ENCODE results near the gene DFFB. TPM values are rescaled to one million over a fixed set of nuclear protein-coding genes. Genes with fewer than 3 reads are reported as not detected.
"Not testable (repeated sequence)": the region's sequence is repeated elsewhere in the genome, so short reads cannot be mapped to it uniquely, and the experiment has no call there.

DFFB gene
- total RNA-seq, 1 donor from 2014 or later, result 15.8 TPM

GRCh38 chr1:3912809-3913685 lies 55.8 kb downstream of the DFFB start:
- H3K27ac Mint-ChIP-seq, result no peak overlapping the region
- no peaks in the 10 kb centered on the region for H3K27me3 Mint-ChIP-seq (ENCODE audit: insufficient read depth)
- H3K9me3 Mint-ChIP-seq, result no peaks in the 10 kb centered on the region
- H3K36me3 Mint-ChIP-seq (ENCODE audit: low read depth), result no peaks in the 10 kb centered on the region
- H3K4me3 Mint-ChIP-seq, result no peak overlapping the region
- intact Hi-C loops (cut with micrococcal nuclease), result no loop called here
- no peaks in the 10 kb centered on the region for H3K4me1 Mint-ChIP-seq (ENCODE audit: low read depth)
- no peak for DNase-seq (ENCODE audit: low spot score)

- Mint-ChIP-seq H3K27me3 (ENCODE audit: insufficient read depth) (no peaks in the 10 kb centered on the region), H3K4me3 (no peak overlapping the region), H3K27ac (no peak overlapping the region), H3K9me3 (no peaks in the 10 kb centered on the region), H3K36me3 (ENCODE audit: low read depth) (no peaks in the 10 kb centered on the region), H3K4me1 (ENCODE audit: low read depth) (no peaks in the 10 kb centered on the region)
- DNase-seq (ENCODE audit: low spot score), result no peak
- intact Hi-C loops (cut with micrococcal nuclease), result no loop called here
These were observed 57.1 kb downstream of the DFFB start for GRCh38 chr1:3914331-3914851.

GRCh38 chr1:3914911-3915310 lies 57.6 kb downstream of the DFFB start:
- intact Hi-C loops (cut with micrococcal nuclease), result no loop called here
- DNase-seq (ENCODE audit: low spot score), result no peak
- H3K9me3 Mint-ChIP-seq, result no peaks in the 10 kb centered on the region
- no peaks in the 10 kb centered on the region for H3K27me3 Mint-ChIP-seq (ENCODE audit: insufficient read depth)
- H3K4me1 Mint-ChIP-seq (ENCODE audit: low read depth), result no peaks in the 10 kb centered on the region
- H3K4me3 Mint-ChIP-seq, result no peak overlapping the region
- H3K27ac Mint-ChIP-seq, result no peak overlapping the region
- no peaks in the 10 kb centered on the region for H3K36me3 Mint-ChIP-seq (ENCODE audit: low read depth)

- DNase-seq (ENCODE audit: low spot score), result no peak
- H3K9me3 Mint-ChIP-seq, result no peaks in the 10 kb centered on the region
These were observed 58.4 kb downstream of the DFFB start for GRCh38 chr1:3915551-3916121.

DNA sequence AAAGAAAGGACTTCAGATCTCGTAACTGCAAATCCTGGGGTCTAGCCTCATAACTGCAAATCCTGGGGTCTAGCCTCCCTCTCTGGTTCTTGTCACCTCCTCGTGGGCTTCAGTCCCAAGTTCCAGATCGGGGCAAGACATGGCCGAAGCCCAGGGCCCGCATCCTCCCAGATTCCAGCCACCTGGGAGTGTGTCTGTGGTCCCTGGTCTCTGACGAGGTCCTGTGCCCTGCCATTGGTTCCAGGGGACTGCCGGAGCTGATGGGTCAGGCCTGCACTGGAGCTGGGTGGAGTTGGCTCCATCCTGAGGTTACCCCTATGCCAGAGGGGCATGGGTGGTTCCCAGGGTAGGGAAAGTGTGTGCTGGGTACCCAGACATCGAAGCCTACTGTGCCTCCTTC lies 60.5 kb downstream of the DFFB start:
- Mint-ChIP-seq H3K4me3 (no peak overlapping the region), H3K4me1 (ENCODE audit: low read depth) (no peaks in the 10 kb centered on the region), H3K27me3 (ENCODE audit: insufficient read depth) (peaks cover 2% of the 10 kb centered on the region), H3K27ac (no peak overlapping the region), H3K9me3 (no peaks in the 10 kb centered on the region), H3K36me3 (ENCODE audit: low read depth) (no peaks in the 10 kb centered on the region)
- no peak for DNase-seq (ENCODE audit: low spot score)
- intact Hi-C loops (cut with micrococcal nuclease), result no loop called here

More at GRCh38 chr1:3915551-3916121, 58.4 kb downstream of the DFFB start:
- no peak overlapping the region for H3K4me3 Mint-ChIP-seq
- H3K4me1 Mint-ChIP-seq (ENCODE audit: low read depth), result no peaks in the 10 kb centered on the region
- no peaks in the 10 kb centered on the region for H3K36me3 Mint-ChIP-seq (ENCODE audit: low read depth)
- H3K27ac Mint-ChIP-seq, result no peak overlapping the region
- intact Hi-C loops (cut with micrococcal nuclease), result no loop called here
- H3K27me3 Mint-ChIP-seq (ENCODE audit: insufficient read depth), result peaks cover 2% of the 10 kb centered on the region

DNA sequence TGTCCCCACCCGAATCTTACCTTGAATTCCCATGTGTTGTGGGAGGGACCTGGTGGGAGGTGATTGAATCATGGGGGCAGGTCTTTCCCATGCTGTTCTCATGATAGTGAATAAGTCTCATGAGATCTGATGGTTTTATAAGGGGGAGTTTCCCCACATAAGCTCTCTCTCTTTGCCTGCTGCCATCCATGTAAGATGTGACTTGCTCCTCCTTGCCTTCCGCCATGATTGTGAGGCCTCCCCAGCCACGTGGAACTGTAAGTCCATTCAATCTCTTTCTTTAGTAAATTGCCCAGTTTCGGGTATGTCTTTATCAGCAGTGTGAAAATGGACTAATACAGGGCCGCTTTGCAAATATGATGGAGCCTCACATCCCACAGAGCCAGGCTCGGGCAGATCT lies 61.1 kb downstream of the DFFB start:
- H3K4me3 Mint-ChIP-seq; H3K27me3 Mint-ChIP-seq (ENCODE audit: insufficient read depth); H3K4me1 Mint-ChIP-seq (ENCODE audit: low read depth); intact Hi-C loops (cut with micrococcal nuclease); H3K27ac Mint-ChIP-seq; H3K9me3 Mint-ChIP-seq; H3K36me3 Mint-ChIP-seq (ENCODE audit: low read depth); DNase-seq (ENCODE audit: low spot score): not testable (repeated sequence)

DNA sequence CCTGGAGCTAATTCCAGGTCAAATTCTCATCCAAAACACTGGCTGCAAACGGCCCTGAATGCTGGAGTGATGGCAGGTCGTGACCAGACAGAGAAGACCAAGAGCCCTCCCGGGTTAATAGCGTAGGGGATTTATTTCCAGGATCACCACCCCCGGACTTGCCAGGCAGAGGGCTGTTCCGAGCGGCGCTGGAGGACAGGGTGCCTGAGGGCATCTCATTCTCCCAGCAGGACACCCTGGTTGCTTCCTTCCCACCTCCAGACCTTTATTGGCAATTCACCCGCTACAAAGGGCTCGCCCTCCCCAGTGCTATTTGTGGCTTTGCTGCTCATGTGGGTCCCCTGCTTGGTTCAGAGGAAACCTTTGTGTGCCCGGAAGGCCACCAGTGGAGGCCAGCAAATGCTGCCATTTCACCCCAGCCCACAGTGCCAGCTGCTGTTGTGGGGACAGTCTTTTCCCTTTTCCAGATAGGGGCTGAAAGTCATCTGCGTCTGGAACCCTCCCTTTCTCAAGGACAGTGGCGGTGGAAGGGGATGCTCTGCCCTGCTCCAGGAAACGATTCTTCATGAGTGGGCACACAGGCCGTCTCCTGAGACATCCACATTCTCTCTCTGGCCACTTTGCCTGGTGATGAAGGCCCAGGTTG lies 61.8 kb downstream of the DFFB start:
- Mint-ChIP-seq H3K36me3 (ENCODE audit: low read depth) (no peaks in the 10 kb centered on the region), H3K4me3 (no peak overlapping the region), H3K27me3 (ENCODE audit: insufficient read depth) (peaks cover 2% of the 10 kb centered on the region), H3K27ac (no peak overlapping the region), H3K4me1 (ENCODE audit: low read depth) (no peaks in the 10 kb centered on the region), H3K9me3 (no peaks in the 10 kb centered on the region)
- DNase-seq (ENCODE audit: low spot score), result no peak
- intact Hi-C loops (cut with micrococcal nuclease), result no loop called here

DNA sequence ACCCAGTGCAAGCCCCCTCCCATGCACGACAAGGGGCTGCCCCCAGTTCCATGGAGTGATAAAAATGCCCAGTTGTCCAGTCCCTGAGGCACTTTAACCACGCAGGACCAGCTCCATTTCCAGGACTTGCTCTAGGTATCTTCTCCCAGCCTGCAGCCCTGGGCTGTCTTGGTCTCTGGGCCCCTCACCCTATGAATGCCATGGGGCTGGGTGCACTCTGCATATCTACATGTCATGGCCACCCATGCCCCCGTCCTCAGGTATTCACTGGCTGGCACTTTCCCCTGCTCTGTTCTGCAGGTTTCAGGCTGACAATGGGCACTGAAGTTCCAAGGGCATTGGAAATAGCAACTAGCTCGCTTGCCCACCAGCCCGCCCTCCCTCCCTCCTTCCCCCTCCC lies 62.4 kb downstream of the DFFB start:
- Mint-ChIP-seq H3K27me3 (ENCODE audit: insufficient read depth) (peaks cover 2% of the 10 kb centered on the region), H3K36me3 (ENCODE audit: low read depth) (no peaks in the 10 kb centered on the region), H3K4me1 (ENCODE audit: low read depth) (no peaks in the 10 kb centered on the region), H3K9me3 (no peaks in the 10 kb centered on the region), H3K4me3 (no peak overlapping the region), H3K27ac (no peak overlapping the region)
- DNase-seq (ENCODE audit: low spot score), result no peak
- intact Hi-C loops (cut with micrococcal nuclease), result no loop called here

DNA sequence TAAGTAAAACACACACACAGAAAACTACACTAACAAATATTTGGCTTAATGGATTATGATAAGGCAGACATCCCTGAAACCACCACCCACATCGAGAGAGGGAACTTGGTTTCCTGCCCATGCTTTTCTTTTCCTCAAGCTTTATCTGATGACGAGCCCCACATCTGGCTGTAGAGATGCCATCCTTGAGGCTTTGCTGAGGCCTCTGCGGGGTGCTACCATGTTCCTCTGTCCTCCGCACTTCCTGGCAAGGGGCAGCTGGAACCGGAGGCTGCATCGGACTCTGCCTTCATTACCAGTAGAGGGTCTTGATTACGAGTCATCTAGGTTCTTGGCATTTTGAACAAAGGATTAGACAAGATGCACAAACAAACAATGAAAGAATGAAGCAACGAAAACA lies 64.5 kb downstream of the DFFB start:
- intact Hi-C loops (cut with micrococcal nuclease), result loop anchor here (2.0 kb wide), 1 partner anchor 21 kb away; the partner anchor contains the start of gene C1orf174
- Mint-ChIP-seq H3K9me3 (no peaks in the 10 kb centered on the region), H3K4me1 (ENCODE audit: low read depth) (no peaks in the 10 kb centered on the region), H3K36me3 (ENCODE audit: low read depth) (no peaks in the 10 kb centered on the region), H3K27ac (no peak overlapping the region), H3K27me3 (ENCODE audit: insufficient read depth) (peaks cover 2% of the 10 kb centered on the region), H3K4me3 (no peak overlapping the region)
- no peak for DNase-seq (ENCODE audit: low spot score)

DNA sequence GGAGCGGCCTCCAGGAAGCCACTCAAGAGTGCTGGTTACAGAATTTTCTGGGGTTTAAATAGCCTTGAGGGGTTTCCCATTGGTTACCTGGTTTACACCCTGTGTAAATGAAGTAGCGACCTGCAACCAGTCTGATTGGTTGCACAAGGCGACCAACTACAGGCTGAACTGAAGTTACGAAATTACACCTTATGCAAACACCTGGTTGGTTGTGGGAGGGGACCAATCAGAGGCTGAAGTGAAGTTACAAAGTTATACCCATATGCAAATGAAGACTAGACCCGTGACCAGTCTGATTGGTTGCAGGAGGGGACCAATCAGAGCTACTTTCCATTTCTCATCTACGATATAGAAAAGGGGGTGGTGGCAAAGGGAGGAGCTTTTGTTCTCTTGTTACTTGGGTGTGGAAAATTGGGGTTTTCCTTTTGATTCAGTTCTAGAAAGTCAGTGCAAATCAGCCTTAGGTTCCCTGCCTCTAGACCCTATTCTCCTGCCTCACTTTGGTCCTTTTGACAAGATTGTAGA lies 65.0 kb downstream of the DFFB start:
- H3K4me3 Mint-ChIP-seq, result no peak overlapping the region
- no peaks in the 10 kb centered on the region for H3K4me1 Mint-ChIP-seq (ENCODE audit: low read depth)
- DNase-seq (ENCODE audit: low spot score), result no peak
- no peak overlapping the region for H3K27ac Mint-ChIP-seq
- no peaks in the 10 kb centered on the region for H3K36me3 Mint-ChIP-seq (ENCODE audit: low read depth)
- no peaks in the 10 kb centered on the region for H3K9me3 Mint-ChIP-seq
- intact Hi-C loops (cut with micrococcal nuclease), result loop anchor here (2.0 kb wide), 1 partner anchor 21 kb away; the partner anchor contains the start of gene C1orf174
- H3K27me3 Mint-ChIP-seq (ENCODE audit: insufficient read depth), result peaks cover 2% of the 10 kb centered on the region

DNA sequence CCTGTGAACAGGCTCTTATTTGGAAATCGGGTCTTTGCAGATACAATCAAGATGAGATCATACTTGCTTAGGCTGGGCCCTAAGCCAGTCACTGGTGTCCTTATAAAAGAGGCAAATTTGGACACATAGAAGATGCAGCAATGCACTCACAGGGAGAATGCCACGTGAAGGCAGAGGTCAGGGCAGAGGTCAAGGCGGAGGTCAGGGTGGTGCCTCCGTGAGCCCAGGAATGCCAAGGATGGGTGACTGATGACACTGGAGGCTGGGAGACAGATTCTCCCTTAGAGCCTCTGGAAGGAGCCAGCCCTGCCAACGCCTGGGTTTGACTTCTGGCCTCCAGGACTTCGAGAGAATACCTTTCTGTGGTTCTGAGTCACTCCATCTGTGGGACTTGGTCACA lies 65.6 kb downstream of the DFFB start:
- no peaks in the 10 kb centered on the region for H3K36me3 Mint-ChIP-seq (ENCODE audit: low read depth)
- no peak overlapping the region for H3K4me3 Mint-ChIP-seq
- H3K27ac Mint-ChIP-seq, result no peak overlapping the region
- no peaks in the 10 kb centered on the region for H3K9me3 Mint-ChIP-seq
- intact Hi-C loops (cut with micrococcal nuclease), result loop anchor here (2.0 kb wide), 1 partner anchor 22 kb away; the partner anchor contains the start of gene C1orf174
- no peak for DNase-seq (ENCODE audit: low spot score)
- peaks cover 2% of the 10 kb centered on the region for H3K27me3 Mint-ChIP-seq (ENCODE audit: insufficient read depth)
- H3K4me1 Mint-ChIP-seq (ENCODE audit: low read depth), result no peaks in the 10 kb centered on the region

- no peaks in the 10 kb centered on the region for H3K9me3 Mint-ChIP-seq
- no peaks in the 10 kb centered on the region for H3K36me3 Mint-ChIP-seq (ENCODE audit: low read depth)
- peaks cover 2% of the 10 kb centered on the region for H3K27me3 Mint-ChIP-seq (ENCODE audit: insufficient read depth)
- H3K4me3 Mint-ChIP-seq, result no peak overlapping the region
- no peak overlapping the region for H3K27ac Mint-ChIP-seq
- no peaks in the 10 kb centered on the region for H3K4me1 Mint-ChIP-seq (ENCODE audit: low read depth)
- DNase-seq (ENCODE audit: low spot score), result no peak
- intact Hi-C loops (cut with micrococcal nuclease), result loop anchor here (2.0 kb wide), 1 partner anchor 23 kb away; the partner anchor contains the start of gene C1orf174
These were observed 66.3 kb downstream of the DFFB start for GRCh38 chr1:3923378-3924185.
